A549 (cell line): ENCODE data around the gene GPSM3.
"Not testable (repeated sequence)": the region's sequence is repeated elsewhere in the genome, so short reads cannot be mapped to it uniquely, and the experiment has no call there.

Experiments
- HDAC2 ChIP-seq: fragments of 200-600 bp; sonication (generic); IDR thresholded peaks from 2 replicates; pipeline ENCODE4 v1.6.1; 2016
- MAZ ChIP-seq: fragments of 150-350 bp; IDR thresholded peaks from 2 replicates; pipeline ENCODE4 v1.6.1; 2014; ENCODE audit warnings: antibody characterized with exemption, low read depth, low read length, borderline replicate concordance

DNA sequence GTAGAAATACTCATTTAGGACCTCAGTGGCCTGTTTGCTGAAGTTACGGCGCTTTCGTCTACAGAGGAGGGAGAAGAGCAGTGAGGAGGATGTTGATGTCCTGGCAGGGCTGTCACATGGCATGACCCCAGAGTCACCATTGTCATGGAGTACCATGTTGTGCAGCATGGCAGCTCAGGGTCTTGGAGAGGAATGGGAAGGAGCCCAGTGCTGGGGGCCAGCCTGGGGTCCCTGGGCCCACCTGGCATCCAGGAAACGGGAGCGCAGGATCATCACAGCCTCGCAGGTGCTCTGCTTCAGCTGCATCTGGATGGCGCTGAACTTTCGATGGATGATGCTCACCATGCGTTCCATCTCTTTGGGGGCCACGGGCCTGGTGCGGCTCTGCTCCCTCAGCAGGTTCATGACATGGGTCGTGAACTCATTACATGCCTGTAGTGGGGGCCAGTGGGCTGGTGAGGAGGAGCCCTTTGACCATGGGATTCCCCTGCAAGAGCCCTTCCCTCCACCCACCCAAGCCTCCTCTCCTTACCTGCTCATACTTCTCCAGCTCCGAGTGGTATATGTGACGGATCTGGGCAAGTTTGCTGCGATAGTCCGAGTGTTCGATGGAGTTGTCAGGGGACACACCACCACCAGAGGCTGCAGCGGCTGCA is 4.6 kb downstream of the GPSM3 start:
- TF ChIP-seq MAZ, HDAC2: not testable (repeated sequence)
